Measurements from ENCODE around the gene POSTN.

POSTN gene, protein sequence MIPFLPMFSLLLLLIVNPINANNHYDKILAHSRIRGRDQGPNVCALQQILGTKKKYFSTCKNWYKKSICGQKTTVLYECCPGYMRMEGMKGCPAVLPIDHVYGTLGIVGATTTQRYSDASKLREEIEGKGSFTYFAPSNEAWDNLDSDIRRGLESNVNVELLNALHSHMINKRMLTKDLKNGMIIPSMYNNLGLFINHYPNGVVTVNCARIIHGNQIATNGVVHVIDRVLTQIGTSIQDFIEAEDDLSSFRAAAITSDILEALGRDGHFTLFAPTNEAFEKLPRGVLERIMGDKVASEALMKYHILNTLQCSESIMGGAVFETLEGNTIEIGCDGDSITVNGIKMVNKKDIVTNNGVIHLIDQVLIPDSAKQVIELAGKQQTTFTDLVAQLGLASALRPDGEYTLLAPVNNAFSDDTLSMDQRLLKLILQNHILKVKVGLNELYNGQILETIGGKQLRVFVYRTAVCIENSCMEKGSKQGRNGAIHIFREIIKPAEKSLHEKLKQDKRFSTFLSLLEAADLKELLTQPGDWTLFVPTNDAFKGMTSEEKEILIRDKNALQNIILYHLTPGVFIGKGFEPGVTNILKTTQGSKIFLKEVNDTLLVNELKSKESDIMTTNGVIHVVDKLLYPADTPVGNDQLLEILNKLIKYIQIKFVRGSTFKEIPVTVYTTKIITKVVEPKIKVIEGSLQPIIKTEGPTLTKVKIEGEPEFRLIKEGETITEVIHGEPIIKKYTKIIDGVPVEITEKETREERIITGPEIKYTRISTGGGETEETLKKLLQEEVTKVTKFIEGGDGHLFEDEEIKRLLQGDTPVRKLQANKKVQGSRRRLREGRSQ

DNA sequence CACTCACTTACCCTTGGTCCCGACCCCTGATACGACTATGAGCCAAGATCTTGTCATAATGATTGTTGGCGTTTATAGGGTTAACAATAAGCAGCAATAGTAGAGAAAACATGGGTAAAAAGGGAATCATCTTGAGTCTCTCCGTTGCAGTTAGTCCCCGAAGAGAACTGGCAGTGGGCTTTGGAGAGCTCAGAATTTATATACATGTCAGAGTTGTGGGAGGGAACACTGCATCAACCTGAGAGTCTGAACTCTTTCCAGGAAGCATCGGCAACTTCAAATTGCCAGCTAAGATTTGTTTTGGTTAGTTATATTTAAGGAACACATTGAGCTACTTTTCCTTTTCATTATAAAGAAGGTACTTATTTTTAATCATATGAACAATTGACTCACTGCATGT lies at the start of gene POSTN:
TSS of gene POSTN (minus strand) at position 172 of the 400 bp plus-strand sequence. CDS start at position 130, 42 bp downstream.
- no peak for DNase-seq

DNA sequence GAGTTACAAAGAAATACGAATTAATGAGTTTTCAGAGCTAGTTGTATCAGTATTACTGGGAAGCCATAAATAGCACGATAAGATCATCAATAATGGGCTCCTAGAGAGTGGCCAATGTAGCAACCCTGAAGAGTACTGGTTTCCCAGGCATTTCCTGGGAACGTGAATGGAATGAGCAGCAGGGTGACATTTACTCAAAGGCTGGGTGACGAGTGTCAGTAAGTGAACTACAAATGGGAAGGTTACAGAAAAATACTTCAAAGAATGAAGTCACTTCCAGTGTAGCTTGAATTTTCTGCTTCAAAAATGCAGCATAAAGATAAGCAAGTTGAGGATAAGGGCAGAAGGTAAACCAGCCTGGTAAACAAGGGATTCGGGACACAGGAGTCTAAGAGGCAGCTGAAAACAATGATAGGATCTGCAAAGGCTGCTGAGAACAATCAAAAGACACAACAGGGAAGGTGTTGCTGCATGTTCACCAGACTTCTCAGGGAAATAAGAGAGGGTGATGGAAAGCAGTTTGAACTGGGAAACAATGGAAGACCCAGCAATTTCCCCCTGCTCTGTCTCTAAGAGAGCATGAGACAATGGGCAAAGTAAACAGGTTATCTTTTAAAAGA lies 48.6 kb upstream of the POSTN start:
- DNase-seq = no peak

DNA sequence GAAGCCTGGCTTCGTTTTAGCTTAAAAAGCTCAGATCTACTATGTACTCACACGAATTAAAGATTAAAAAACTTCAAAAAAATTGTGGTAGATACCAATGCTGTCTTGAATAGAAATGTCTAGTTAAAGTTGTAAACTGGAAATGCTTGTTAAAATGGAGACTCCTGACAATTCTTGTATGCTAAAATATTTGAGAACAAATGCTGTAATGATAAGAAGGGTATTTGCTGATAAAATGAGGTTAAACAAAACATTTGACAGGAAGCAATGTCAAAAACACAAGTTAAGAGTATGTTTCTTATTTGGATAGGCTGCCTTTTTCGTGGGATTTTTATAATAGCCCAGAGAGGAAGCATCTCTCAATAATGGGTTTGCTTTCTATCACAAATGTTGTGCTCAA lies 48.0 kb upstream of the POSTN start:
- no peak for DNase-seq

DNA sequence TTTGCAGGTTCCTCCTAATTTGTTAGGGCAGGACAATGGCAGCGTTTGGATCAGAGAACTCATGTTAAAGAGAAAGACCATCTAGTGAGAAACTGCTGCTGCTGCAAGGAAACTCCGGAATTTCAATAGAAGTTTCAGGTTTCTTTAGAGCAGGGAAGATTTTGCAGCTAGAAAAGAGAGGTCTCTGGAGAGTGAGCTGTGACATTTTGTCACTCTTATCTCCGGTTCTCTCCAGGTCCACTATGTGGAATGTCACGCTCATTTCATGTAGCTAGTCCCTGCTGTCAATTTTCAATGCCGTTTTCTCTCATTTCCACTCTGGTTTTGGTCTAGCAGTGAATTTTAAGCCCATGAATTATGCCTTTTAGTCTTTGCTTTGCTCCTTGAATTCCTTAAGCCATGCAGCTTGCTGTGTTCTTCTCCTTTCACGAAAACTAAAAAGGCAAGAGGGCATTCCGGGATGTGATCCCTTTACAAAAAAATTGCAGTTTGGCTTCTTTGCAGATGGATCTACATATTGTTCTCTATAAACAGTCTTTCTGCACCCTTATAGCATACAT lies 46.7 kb upstream of the POSTN start:
- DNase-seq = no peak

DNA sequence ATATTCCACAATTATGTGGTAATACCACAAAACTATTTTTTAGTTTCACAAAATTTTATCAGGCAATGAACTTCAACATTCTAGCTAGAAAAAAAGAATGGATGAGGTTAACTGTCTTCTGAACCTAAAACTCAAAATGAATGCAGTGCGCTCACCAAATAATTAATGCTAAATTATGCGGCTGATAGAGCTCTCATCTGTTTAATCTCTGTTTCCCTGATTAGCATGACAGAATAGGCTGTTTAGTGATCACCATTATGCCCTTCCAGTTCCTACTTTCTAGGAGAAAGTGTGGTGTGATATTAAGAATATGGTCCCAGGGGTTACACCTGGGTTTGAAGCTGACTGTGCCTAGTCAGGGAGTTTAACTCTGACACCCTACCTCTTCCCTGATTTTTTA lies 42.8 kb upstream of the POSTN start:
- no peak for DNase-seq

DNA sequence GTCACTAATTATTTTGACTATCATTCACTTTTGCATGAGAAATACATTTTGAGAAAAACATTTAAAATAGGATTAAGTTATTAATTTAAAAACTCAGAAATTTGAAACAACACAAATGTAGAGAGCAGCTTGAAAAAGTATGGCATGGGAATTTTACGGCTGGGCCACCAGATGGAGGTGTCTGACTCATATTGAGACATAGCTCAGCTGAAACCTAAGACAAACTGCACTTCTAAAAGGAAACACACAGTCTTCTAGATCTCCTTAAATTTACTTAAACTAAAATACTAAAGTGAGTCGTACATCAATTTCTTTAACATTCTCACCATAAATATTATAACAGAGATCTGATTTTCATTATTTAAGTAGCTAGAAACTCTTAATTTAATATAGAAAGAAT lies 41.9 kb upstream of the POSTN start:
- no peak for DNase-seq

DNA sequence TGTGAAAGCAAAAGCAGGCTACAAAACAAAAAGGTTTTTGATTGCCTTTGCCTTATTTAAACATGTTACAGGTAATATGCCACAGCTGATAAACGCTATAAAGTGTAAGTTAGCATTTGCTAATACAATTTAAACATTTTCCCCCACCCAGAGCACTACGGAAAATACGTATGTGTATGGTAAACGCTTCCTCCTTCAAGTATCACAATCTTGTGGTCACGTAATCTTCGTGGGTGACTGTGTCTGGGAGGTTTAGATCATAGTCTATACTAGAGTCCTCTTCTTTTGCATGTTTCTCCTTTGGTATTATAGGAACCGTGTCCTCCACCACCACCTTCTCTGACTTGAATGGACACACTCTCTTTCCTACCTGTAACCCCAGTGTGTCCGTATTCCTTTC lies 38.1 kb upstream of the POSTN start:
- no peak for DNase-seq

DNA sequence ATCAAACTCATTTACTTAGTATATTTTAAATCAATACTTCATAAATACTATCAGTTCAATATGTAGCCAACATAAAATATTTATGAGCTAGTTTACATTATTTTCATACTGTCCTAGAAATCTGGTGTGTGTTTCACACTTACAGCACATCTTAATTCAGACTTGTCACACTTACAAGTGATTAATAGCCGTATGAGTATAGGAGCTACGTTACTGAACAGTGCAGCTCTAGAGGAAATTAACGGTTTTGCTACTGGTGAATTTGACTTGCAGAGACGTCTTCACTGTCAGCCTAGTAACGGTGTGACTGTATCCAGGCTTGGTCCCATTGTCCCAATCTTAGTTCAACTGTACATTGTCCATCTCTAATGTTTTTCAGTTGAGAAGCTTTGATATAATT lies 33.7 kb upstream of the POSTN start:
- no peak for DNase-seq

DNA sequence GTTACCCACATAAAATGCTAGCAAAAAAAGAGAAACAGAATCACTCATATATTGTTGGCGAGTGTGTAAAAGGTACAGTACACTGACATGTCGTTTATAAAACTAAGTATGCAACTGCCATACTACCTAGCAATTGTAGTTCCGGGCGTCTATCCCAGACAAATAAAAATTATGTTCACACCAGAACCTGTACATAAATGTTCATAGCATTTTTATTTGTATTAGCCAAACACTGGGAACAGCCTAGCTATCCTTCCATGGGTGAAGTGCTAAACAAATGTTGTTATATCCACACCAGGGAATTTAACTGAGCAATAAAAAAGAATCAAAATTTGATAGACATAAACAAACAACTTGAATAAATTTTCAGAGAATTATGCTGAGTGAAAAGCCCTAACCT lies 28.9 kb upstream of the POSTN start:
- DNase-seq = no peak

DNA sequence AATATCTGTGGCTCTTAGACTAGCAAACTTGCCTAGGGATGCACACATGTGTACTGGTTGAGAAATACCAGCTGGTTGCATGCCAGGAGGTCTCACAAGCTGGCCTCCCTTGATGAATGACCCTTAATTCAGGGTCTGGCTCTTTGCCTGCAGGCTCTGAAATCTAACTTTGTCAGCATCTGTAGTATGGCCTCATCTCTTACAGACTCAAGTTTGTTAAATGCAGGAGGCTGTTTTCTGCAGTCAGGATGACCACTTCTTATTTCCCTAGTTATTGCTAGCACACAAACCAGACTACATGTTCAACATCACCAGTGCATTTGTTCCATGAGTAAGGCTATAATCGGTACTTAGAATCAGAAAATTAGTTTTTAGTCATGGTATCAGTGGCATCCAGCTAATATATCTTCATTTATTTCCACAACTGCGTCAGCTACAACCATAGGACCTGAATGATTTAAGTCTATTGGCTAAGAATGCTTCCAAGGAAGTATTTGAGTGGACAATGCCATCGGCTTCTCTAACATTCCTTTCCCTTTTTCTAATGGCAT lies 23.3 kb upstream of the POSTN start:
- no peak for DNase-seq

DNA sequence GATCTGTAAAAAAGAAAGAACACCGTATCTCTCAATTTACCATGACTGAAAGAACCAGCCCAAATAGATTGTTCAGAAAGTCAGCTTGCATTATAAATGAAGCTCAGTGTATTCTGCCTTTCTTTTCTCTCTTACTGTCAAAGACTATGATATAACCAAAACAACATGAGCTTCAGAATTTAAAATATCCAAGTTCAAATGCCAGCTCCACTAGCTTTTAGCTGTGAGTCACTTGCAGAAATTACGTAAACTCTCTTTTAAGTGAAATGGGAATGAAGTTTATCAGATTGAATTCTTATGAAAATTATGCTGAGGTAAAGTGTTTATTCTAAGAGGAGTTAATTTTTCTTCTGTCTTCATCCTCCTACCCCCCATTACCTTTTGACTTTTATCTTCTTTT lies 20.0 kb upstream of the POSTN start:
- no peak for DNase-seq

DNA sequence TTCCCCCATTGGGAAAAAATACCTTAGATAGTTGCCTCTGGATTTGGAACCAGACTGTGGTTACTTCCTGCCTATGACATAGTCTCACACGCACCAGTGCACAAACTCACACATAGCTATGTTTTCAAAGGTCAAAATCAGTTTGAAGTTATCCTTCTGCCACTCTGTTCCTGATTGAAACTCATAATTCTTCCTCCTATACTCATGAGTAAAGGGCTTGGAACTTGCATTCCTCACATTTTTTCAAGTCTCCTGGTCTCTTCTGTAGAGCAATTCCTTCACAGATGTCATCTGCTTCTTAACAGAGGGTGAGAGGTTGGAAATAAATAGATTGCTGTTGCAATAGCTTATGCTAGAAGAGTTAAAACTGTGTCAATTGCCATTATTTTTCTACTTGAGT lies 18.6 kb upstream of the POSTN start:
- no peak for DNase-seq

DNA sequence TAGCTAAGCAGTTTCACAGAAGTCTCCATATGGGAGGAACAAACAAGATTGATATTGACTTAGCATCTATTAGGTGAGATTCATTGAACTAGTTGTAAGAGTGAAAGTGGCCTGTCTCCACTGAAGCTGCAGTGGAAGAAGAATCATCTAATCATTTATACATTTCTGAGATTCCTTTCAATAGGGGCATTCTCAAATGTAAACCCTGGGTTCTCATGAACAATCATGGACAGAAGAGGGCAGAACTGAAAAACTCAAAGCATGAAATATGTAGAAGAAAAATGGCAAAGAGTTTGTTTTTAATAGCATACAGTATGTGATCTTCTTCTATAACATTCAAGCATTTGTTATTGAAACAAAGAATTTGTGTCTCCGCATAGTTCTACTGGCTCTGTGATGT lies 17.6 kb upstream of the POSTN start:
- no peak for DNase-seq

DNA sequence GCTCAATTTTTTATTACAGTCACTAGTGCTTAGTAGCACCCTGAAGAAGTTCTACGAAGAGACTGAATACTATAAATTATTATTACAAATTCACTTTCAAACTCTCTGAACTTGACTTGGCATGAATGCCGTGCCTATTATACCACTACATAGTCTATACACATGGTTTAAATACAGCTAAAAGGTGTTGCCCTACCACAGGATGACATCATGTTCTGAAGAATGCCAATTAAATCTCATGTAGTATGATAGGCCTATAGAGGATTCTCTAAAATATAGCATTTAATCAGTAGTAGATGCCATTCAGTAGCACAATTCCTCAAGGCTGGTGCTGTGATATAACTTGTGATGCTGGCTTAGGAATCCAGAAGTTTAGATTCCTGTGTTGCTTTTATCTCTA lies 16.7 kb upstream of the POSTN start:
- DNase-seq = no peak

DNA sequence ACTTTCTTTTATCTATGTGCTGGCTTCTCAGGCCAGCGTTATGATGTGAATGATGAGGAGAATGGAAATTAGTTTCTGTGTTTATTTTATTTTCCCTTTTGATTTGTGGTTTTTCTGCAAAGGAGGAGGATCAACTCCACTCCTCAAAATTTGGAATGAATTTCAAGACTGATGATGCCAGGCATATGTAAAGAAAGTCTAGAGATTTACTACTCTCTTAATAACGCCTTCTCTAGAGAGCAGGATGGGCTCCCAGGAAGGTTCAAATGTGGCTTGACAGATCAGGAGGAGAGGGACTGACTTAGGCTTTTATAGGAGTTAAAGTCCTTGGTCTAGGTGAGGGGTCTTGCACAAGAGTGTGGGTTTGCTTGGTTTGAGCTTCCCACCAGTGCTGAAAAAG lies 15.1 kb upstream of the POSTN start:
- no peak for DNase-seq

DNA sequence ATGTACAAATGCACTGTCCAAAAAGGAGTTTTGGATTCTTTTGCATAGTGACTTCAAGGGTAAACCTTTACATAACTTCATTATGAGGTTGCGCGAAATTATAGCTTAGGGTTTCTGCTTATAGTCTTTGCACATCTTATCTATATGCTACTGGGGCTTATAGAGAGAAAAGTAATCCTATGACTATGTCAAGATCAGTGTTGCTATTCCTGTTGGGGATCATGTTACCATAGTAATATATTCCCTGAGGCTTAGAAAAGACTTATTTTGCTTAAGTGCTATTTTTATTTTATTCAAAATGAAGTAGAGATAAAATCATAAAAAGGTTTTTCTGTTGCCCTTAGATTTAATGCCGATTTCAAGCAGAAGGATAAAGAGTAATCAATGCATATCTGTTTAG lies 14.7 kb upstream of the POSTN start:
- no peak for DNase-seq

DNA sequence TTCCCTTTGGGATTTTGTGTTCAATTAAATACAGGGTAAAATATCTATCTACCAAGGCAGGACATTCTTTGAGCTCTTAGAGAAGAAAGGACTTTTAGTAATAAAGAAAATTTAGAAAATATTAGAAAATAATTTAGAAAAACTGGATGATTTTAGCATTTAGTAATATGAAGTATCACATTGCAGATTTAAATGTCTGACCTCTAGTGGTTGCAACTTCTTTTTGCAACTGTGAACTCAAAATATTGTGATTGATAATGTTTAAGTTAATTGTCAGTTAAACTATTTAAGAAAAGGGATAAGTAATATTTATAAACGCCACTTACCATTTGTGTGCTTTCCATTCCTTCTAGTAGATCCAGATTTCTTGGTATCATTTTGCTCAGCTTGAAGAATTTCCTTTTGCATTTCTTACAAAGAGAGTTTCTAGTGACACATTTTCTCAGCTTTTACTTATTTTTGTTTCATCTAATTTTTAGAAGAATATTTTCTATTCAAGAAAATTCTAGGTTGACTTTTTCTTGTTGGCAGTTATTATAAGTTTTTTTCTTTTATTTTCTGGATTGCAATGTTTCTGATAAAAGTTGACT lies 10.3 kb upstream of the POSTN start:
- no peak for DNase-seq

DNA sequence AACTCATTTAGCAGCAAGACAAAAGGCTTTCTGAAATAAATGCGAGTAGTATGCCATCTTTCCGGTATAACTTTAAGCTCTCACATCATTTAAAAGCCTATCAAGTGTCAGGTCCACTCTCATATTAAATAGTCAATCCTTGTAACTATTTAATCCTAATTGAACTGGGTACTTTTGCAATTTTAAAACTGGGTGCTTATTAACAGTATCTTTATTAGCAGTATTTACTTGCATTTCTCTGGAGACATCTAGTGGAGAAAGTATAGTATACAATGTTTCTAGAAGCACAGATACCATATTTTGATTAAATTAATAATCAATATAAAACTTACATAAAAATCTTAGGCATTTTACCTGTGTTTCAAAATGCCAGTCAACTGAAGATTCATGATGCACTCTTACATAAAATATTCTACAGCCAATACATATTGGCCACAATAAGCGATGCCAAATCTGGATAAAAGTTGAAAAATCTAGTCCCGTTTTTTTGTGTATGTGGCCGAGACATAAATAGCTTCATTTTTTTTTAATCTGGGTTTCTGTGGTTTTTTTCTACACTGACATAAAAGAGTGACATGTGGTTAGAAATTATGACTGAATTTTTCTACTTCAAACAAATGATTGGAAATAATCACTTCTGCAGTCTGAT lies 4.3 kb upstream of the POSTN start:
- no peak for DNase-seq

DNA sequence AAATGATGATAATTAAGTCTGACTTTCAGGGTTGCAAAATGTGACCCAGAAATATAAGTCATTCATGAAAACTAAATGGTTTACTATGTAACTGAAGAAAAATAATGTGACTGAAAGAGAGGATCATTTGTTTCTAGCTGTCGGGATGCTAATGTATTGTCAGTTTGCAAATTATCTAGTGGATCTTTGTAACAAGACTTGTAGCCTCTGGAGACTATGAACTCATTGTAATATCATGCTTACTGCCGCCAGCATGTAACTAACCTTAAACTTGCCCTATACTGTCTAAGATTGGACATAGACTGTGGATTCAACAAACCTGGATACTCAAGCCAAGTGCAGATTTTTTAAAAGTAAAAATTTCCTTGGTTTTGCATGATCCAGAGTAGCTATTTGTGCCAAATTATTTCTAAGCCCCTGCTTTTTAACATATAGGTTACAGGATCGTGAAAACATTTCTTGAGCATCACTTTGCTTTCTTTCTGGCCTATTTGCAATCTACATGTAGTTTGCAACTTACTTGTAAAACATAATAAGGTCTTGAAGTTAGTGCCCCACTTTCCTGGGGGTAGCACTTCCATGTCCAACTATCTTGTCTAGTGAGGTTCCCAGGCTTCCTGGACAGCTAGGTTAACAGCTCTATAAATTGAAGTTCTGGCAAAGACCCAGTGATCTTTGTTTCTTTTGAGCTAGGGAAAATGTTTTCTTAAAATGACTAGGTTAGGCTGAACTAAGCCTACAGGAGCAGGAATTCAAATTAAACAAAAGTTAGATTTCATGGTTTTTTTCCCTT lies 3.3 kb upstream of the POSTN start:
- DNase-seq = no peak

DNA sequence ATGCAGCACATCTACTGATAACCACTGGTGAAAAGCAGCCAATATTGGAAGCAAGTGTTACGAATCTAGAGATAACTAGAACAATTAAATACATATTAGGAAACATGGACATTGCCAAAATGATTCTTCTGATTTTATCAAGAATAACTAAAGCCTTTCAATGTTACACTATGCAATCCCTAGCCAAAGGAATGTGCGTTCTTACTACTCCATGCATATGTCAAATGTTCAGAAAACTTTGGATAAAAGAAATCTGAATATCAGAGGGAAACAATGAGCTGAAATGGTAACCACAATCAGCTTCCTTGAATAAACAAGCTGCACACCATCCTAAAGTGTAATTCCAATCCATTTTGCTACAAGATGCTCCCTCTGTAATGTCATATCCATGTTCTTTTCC lies 951 bp upstream of the POSTN start:
- no peak for DNase-seq

DNA sequence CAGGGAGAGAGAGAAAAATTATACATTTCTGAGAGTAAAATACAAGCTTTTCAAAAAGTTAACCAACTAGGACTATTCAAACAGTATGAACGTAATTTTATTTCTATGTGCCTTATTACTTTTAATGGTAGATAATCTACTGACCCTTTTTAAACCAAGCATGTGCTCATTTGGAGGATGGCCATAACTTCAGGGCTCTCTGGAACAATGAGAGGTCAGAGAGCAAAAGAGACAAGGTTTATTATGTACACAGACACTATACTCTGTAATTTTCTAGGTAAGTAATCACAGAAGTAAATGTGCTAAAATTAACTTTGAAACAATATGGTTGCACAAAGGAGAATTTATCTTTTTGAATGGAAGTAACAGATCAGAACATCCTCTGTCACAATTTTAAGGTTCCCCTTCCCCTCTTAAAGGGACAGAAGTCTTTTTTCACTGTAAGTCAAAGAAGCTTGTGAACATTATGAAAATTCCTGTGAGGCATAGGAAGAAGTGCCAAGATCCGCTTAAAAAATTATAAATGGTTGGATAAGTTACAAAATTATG lies 1.0 kb downstream of the POSTN start:
- DNase-seq = no peak

Measured in activated CD4-positive, CD25-positive, alpha-beta regulatory T cell (primary cell).